GM12875 (cell line): ENCODE data around the gene SULT1C4.

Experiments
- H3K4me3 ChIP-seq: one replicate; pipeline ENCODE4 v1.5.1; 2011; ENCODE audit warnings: low read depth, low read length, control low read depth
- CTCF ChIP-seq: IDR thresholded peaks from 2 replicates; pipeline ENCODE4 v1.5.1; 2011; ENCODE audit warnings: low read depth, mild to moderate bottlenecking, control low read depth, inconsistent platforms, low read length, moderate library complexity, borderline replicate concordance; ENCODE audit not compliant: insufficient read depth

Gene SULT1C4

GRCh38 chr2:108413711-108414095 is 35.9 kb downstream of the SULT1C4 start:
- H3K4me3 ChIP-seq, result no peak overlapping the region
- no peak for TF ChIP-seq CTCF

GRCh38 chr2:108414256-108414876 is 36.6 kb downstream of the SULT1C4 start:
- no peak for TF ChIP-seq CTCF
- H3K4me3 ChIP-seq, result no peak overlapping the region

GRCh38 chr2:108414945-108415344 is 37.2 kb downstream of the SULT1C4 start:
- TF ChIP-seq CTCF, result no peak
- no peak overlapping the region for H3K4me3 ChIP-seq

- no peak; the same call in 1 of the 2 replicates for TF ChIP-seq CTCF
Measured at GRCh38 chr2:108417254-108417653, 39.5 kb downstream of the SULT1C4 start.

GRCh38 chr2:108418416-108418815 is 40.7 kb downstream of the SULT1C4 start:
- no peak overlapping the region for H3K4me3 ChIP-seq
- no peak for TF ChIP-seq CTCF

More at GRCh38 chr2:108417254-108417653, 39.5 kb downstream of the SULT1C4 start:
- no peak overlapping the region for H3K4me3 ChIP-seq

GRCh38 chr2:108423067-108423466 is 45.3 kb downstream of the SULT1C4 start:
- no peak for TF ChIP-seq CTCF
- H3K4me3 ChIP-seq, result no peak overlapping the region

GRCh38 chr2:108423502-108424251 is 45.9 kb downstream of the SULT1C4 start:
- H3K4me3 ChIP-seq, result no peak overlapping the region
- TF ChIP-seq CTCF, result no peak
